ENCODE measurements around the gene SNX30.

DNA sequence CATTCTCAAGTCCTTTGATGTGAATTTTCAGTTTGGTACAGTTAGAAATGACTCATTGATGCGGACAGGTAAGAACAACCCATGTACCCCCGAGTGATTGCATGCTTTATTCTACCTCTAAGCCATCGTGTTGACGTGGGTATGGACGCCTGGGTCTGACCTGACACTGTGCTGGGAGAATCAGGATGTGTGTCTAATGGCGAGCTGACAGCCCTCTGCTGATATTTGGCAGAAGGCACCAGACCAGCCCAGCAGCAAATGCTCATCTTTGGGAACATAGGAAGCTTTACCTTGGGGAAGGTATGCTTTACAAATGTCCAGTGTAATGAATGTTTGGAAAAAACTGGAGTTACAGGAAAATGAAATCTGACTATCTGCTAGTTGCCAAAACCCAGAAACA lies 120.0 kb downstream of the SNX30 start:
- no peak for TF ChIP-seq EP300 (IDR thresholded peaks at IDR 0.05; ENCODE audit: borderline replicate concordance in 1 of 2, low read depth in 1 of 2, low read length in 1 of 2)
- no peak for TF ChIP-seq POLR2AphosphoS5 (IDR thresholded peaks at IDR 0.05; ENCODE audit: low read depth, low read length)
- TF ChIP-seq TAF1 (IDR thresholded peaks at IDR 0.05; ENCODE audit: borderline replicate concordance, low read depth, low read length): no peak
- TF ChIP-seq, protein P1, sequence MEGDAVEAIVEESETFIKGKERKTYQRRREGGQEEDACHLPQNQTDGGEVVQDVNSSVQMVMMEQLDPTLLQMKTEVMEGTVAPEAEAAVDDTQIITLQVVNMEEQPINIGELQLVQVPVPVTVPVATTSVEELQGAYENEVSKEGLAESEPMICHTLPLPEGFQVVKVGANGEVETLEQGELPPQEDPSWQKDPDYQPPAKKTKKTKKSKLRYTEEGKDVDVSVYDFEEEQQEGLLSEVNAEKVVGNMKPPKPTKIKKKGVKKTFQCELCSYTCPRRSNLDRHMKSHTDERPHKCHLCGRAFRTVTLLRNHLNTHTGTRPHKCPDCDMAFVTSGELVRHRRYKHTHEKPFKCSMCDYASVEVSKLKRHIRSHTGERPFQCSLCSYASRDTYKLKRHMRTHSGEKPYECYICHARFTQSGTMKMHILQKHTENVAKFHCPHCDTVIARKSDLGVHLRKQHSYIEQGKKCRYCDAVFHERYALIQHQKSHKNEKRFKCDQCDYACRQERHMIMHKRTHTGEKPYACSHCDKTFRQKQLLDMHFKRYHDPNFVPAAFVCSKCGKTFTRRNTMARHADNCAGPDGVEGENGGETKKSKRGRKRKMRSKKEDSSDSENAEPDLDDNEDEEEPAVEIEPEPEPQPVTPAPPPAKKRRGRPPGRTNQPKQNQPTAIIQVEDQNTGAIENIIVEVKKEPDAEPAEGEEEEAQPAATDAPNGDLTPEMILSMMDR (IDR thresholded peaks at IDR 0.05): no peak
- TF ChIP-seq, protein P2, sequence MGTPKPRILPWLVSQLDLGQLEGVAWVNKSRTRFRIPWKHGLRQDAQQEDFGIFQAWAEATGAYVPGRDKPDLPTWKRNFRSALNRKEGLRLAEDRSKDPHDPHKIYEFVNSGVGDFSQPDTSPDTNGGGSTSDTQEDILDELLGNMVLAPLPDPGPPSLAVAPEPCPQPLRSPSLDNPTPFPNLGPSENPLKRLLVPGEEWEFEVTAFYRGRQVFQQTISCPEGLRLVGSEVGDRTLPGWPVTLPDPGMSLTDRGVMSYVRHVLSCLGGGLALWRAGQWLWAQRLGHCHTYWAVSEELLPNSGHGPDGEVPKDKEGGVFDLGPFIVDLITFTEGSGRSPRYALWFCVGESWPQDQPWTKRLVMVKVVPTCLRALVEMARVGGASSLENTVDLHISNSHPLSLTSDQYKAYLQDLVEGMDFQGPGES (IDR thresholded peaks at IDR 0.05; ENCODE audit: low read depth, low read length): no peak
- TF ChIP-seq FOXM1 (IDR thresholded peaks at IDR 0.05; ENCODE audit: low read depth): no peak
- TF ChIP-seq SMC3 (IDR thresholded peaks at IDR 0.05; ENCODE audit: low read depth, low read length): no peak
- no peak for TF ChIP-seq FOXJ3 (CRISPR knock-in tag; IDR thresholded peaks at IDR 0.05)
- TF ChIP-seq, protein P3, sequence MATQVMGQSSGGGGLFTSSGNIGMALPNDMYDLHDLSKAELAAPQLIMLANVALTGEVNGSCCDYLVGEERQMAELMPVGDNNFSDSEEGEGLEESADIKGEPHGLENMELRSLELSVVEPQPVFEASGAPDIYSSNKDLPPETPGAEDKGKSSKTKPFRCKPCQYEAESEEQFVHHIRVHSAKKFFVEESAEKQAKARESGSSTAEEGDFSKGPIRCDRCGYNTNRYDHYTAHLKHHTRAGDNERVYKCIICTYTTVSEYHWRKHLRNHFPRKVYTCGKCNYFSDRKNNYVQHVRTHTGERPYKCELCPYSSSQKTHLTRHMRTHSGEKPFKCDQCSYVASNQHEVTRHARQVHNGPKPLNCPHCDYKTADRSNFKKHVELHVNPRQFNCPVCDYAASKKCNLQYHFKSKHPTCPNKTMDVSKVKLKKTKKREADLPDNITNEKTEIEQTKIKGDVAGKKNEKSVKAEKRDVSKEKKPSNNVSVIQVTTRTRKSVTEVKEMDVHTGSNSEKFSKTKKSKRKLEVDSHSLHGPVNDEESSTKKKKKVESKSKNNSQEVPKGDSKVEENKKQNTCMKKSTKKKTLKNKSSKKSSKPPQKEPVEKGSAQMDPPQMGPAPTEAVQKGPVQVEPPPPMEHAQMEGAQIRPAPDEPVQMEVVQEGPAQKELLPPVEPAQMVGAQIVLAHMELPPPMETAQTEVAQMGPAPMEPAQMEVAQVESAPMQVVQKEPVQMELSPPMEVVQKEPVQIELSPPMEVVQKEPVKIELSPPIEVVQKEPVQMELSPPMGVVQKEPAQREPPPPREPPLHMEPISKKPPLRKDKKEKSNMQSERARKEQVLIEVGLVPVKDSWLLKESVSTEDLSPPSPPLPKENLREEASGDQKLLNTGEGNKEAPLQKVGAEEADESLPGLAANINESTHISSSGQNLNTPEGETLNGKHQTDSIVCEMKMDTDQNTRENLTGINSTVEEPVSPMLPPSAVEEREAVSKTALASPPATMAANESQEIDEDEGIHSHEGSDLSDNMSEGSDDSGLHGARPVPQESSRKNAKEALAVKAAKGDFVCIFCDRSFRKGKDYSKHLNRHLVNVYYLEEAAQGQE (IDR thresholded peaks at IDR 0.05; ENCODE audit: low read depth, low read length): no peak
- no peak for TF ChIP-seq RXRA (IDR thresholded peaks at IDR 0.05; ENCODE audit: borderline replicate concordance, low read depth)
- TF ChIP-seq MEF2A (IDR thresholded peaks at IDR 0.05; ENCODE audit: borderline replicate concordance, low read depth): no peak

Measured in SK-N-SH (cell line).